Neutrophil (primary cell): ENCODE results near the gene UPF1.

Experiments
- H3K27ac ChIP-seq: fragments of 200-600 bp; sonication (generic); 2 replicates; pipeline ENCODE4 v1.5.1; 2016; ENCODE audit warnings: mild to moderate bottlenecking, moderate library complexity
- H3K27me3 ChIP-seq: fragments of 200-600 bp; sonication (generic); 2 replicates; pipeline ENCODE4 v1.6.0; 2016; ENCODE audit warnings: mild to moderate bottlenecking
- H3K36me3 ChIP-seq: fragments of 200-600 bp; sonication (generic); 2 replicates; pipeline ENCODE4 v1.5.1; 2017
- H3K4me1 ChIP-seq, 2 experiments: fragments of 200-600 bp in 1 of 2; sonication (generic) in 1 of 2; 1 replicate in 1 of 2; 2 replicates in 1 of 2; pipeline versions ENCODE4 v1.5.1 to v1.6.1; 2013 to 2016; ENCODE audit warnings: low read depth in 1 of 2, low read length in 1 of 2, mild to moderate bottlenecking in 1 of 2, moderate library complexity in 1 of 2; ENCODE audit not compliant: control insufficient read depth in 1 of 2, insufficient read depth in 1 of 2
- H3K4me3 ChIP-seq, 2 experiments: fragments of 200-600 bp in 1 of 2; sonication (generic) in 1 of 2; 1 replicate in 1 of 2; 2 replicates in 1 of 2; pipeline ENCODE4 v1.5.1; 2013 to 2016; ENCODE audit warnings: low read depth in 1 of 2, low read length in 1 of 2, mild to moderate bottlenecking in 1 of 2, moderate library complexity in 1 of 2
- H3K9me3 ChIP-seq: fragments of 200-600 bp; sonication (generic); 2 replicates; pipeline ENCODE4 v1.5.1; 2016
- CTCF ChIP-seq: fragments of 200-600 bp; sonication (generic); IDR thresholded peaks from 2 replicates; pipeline ENCODE4 v1.5.1; 2016; ENCODE audit warnings: antibody characterized with exemption

UPF1 gene

GRCh38 chr19:18794692-18795091 is 37.1 kb upstream of the UPF1 start:
- no peak for TF ChIP-seq CTCF
- Histone ChIP-seq H3K4me3 (no peak overlapping the region), H3K27ac (no peak overlapping the region), H3K9me3 (no peaks in the 10 kb centered on the region), H3K27me3 (peaks cover 100% of the 10 kb centered on the region), H3K36me3 (no peaks in the 10 kb centered on the region), H3K4me1 (peaks cover 3 to 6% of the 10 kb centered on the region in 2 experiments)

DNA sequence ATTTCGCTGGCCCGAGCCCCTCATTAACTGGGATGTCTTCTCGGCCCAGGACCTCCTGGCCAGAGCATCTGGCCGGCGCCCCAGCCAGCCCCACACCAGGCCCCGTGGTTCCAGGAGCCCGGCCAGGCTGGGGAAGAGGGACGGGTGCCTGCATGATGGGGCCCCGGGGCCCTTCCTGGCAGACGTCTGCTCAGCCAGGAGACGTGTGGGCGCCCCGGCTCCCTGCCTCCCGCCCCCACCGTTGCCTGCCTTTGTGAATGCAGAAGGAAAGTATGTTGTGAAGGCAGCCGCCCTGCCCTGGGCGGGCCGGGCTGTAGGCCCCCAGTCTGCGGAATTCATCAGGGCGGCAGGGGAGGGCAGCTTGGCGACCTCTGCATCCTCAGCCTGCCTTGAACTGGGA is 36.2 kb upstream of the UPF1 start:
- peaks cover 100% of the 10 kb centered on the region for H3K27me3 ChIP-seq
- H3K27ac ChIP-seq: no peak overlapping the region

DNA sequence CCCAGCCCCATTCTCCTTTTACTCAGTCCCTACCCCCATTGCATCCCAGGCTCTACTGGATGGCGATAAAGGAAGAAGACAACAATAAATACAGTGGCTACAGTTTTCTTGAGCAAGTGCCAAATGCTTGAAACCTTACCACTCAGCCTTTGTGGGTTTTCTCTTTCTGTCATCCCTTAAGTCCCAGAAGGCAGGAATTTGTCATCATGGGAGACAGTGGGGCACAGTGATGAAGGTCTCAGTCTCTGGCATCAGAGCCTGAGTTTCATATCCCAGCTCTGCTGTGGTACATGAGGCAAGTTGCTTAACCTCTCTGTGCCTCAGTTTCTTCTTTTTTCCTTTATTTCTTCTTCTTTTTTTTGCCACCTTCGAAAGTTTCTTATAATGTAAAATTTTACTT is 35.5 kb upstream of the UPF1 start:
- no peaks in the 10 kb centered on the region for H3K4me1 ChIP-seq
- peaks cover 100% of the 10 kb centered on the region for H3K27me3 ChIP-seq
- no peaks in the 10 kb centered on the region for H3K36me3 ChIP-seq
- no peak overlapping the region for H3K4me3 ChIP-seq
- H3K27ac ChIP-seq: no peak overlapping the region
- no peaks in the 10 kb centered on the region for H3K9me3 ChIP-seq
- TF ChIP-seq CTCF: no peak

More for the DNA sequence above, 36.2 kb upstream of the UPF1 start:
- H3K9me3 ChIP-seq: no peaks in the 10 kb centered on the region
- H3K4me3 ChIP-seq: no peak overlapping the region
- no peak for TF ChIP-seq CTCF
- H3K36me3 ChIP-seq: no peaks in the 10 kb centered on the region
- H3K4me1 ChIP-seq: no peaks in the 10 kb centered on the region

DNA sequence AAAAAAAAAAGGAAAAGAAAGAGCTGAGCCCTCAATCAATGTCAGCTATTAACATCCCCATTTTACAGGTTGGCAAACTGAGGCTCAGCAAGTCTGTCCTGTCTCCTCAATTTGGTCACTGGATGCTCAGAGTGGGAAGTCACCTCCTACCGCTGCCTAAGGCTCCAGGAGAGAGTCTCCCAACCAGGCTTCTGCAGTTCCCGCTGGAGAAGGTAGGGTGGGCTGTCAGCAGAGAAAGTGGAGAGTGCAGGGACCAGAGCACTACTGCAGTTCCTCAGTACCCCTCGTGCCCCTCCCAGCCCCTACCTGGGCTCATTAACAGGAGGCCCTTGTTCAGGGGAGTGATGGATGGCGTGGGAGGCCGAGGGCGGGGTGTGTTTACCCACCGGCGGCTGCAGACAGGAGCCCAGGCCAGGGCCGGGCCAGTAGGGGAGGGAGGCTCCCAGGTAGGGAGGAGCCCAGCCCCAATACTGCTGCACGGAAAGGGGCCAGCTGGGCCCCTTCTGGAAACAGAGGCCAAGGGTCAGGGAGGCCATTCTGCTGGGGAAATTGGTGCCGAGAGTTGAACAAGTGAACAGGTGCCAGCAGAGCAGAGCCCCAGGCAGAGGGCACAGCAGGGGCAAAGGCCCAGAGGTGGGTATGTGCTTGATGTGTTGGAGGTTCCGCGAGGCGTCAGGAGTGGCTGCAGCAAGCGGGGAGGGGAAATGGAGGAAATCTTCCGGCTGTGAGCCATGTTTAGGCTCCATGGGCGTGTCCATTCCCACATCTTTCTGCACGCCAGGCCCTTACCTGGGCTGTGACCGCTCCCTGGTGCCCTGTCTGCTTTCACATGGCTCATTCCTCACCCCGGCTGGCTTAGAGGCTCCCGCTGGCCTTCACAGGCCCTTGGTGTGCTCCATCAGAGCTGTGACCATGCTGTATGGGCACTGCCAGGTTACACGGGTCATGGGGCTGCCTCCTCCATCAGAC is 33.1 kb upstream of the UPF1 start:
- Histone ChIP-seq H3K27me3 (peaks cover 92% of the 10 kb centered on the region), H3K4me1 (no peaks in the 10 kb centered on the region), H3K27ac (no peak overlapping the region), H3K4me3 (no peak overlapping the region), H3K36me3 (no peaks in the 10 kb centered on the region), H3K9me3 (no peaks in the 10 kb centered on the region)
- no peak for TF ChIP-seq CTCF

DNA sequence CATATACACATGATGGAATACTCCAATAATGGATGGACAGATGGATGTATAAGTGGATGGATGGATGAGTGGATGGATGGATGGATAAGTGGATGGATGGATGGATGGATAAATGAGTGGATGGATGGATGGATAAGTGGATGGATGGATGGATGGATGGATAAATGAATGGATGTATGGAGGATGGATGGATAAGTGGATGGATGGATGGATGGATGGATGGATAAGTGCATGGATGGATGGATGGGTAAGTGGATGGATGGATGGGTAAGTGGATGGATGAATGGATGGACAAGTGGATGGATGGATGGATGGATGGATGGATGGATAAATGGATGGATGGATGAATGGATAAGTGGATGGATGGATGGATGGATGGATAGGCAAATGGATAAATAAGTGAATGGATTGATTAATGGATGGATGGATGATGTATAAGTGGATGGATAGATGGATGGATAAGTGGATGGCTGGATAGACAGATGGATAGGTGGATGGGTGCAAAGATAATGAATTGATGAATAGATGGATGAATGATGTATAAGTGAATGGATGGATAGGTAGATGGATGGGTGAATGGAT is 32.3 kb upstream of the UPF1 start:
- no peak overlapping the region for H3K27ac ChIP-seq
- no peaks in the 10 kb centered on the region for H3K4me1 ChIP-seq
- no peaks in the 10 kb centered on the region for H3K9me3 ChIP-seq
- no peak overlapping the region for H3K4me3 ChIP-seq
- H3K36me3 ChIP-seq: no peaks in the 10 kb centered on the region
- no peak for TF ChIP-seq CTCF
- H3K27me3 ChIP-seq: peaks cover 90% of the 10 kb centered on the region
